HepG2 (cell line): ENCODE data around the gene ONECUT3. TPM values are rescaled to one million over a fixed set of nuclear protein-coding genes. Genes with fewer than 3 reads are reported as not detected.

Source experiments
- ATAC-seq: fragments of 200-7000 bp; cut with Tn5 transposase; 3 replicates; pipeline ENCODE4 v1.9.1; 2020; ENCODE audit warnings: mild to moderate bottlenecking, moderate library complexity
- BruUV-seq: library from RNA; stranded (reverse); fragments of 400-500 nt; replicated peaks from 2 replicates; lab custom pipeline; 2021; lab: Mats Ljungman, UMichigan
- CTCF ChIA-PET: fragments of 300-600 bp; formaldehyde crosslinking; extraction: SDS; loops from one replicate; lab custom pipeline; 2021; ENCODE audit warnings: low total read pairs, inconsistent platforms, low intra/inter-chr PET ratio; lab: Yijun Ruan, JAX
- POLR2A ChIA-PET: fragments of 350-600 bp; sonication (Branson Sonifier 250); formaldehyde crosslinking; loops from one replicate; lab custom pipeline; 2020; ENCODE audit warnings: antibody characterized with exemption, inconsistent platforms; lab: Yijun Ruan, JAX
- DNase-seq: peaks from one replicate; pipeline ENCODE4 v3.0.0-alpha.2; 2015; ENCODE audit warnings: low spot score
- FAIRE-seq: peaks from 3 replicates; lab custom pipeline; 2011; peaks lifted over from hg19 to GRCh38; lab: Jason Lieb, UNC
- H2AFZ ChIP-seq: one replicate; pipeline ENCODE4 v1.6.1; 2011; ENCODE audit warnings: low read length, inconsistent platforms
- H3K27ac ChIP-seq: fragments of 300-600 bp; 3 replicates; pipeline ENCODE4 v1.8.0; 2011; ENCODE audit warnings: mixed run types, mild to moderate bottlenecking, mixed read lengths, low read length, inconsistent platforms; ENCODE audit not compliant: insufficient read depth; ENCODE audit errors: extremely low read length
- H3K27me3 ChIP-seq, 2 experiments: fragments of 200-600 bp in 1 of 2; 2 replicates in 1 of 2; 3 replicates in 1 of 2; pipeline versions ENCODE4 v1.6.0 to v1.8.0; 2011; ENCODE audit warnings: low read length in 2 of 2, mild to moderate bottlenecking in 2 of 2, moderate library complexity in 2 of 2, inconsistent platforms in 1 of 2; ENCODE audit not compliant: insufficient read depth in 2 of 2, control insufficient read depth in 1 of 2
- H3K36me3 ChIP-seq, 2 experiments: fragments of 200-600 bp in 1 of 2; replicated peaks in 1 of 2; 2 replicates in 1 of 2; 3 replicates in 1 of 2; pipeline versions ENCODE4 v1.5.1 to v1.8.0; 2011; ENCODE audit warnings: low read length in 2 of 2, inconsistent platforms in 1 of 2; ENCODE audit not compliant: insufficient read depth in 2 of 2, control insufficient read depth in 1 of 2
- H3K4me1 ChIP-seq: 2 replicates; pipeline ENCODE4 v1.5.1; 2012; ENCODE audit warnings: low read length, inconsistent platforms; ENCODE audit not compliant: insufficient read depth
- H3K4me2 ChIP-seq: 2 replicates; pipeline ENCODE4 v1.6.0; 2011; ENCODE audit warnings: low read depth, low read length, inconsistent platforms
- H3K4me3 ChIP-seq, 3 experiments: fragments of 200-600 bp in 1 of 3; sonication (generic), shearing (Covaris generic) in 1 of 3; replicated peaks in 1 of 3; 2 replicates each; pipeline ENCODE4 v1.5.1; 2011 to 2016; ENCODE audit warnings: low read length in 3 of 3, inconsistent platforms in 2 of 3, low read depth in 2 of 3, mild to moderate bottlenecking in 2 of 3, control low read depth in 1 of 3, mixed read lengths in 1 of 3; ENCODE audit not compliant: insufficient read depth in 1 of 3
- H3K79me2 ChIP-seq: one replicate; pipeline ENCODE4 v1.6.1; 2011; ENCODE audit warnings: low read length, inconsistent platforms; ENCODE audit not compliant: insufficient read depth
- H3K9ac ChIP-seq: 2 replicates; pipeline ENCODE4 v1.6.0; 2011; ENCODE audit warnings: mild to moderate bottlenecking, low read depth, low read length, inconsistent platforms; ENCODE audit not compliant: insufficient read depth
- H3K9me3 ChIP-seq: 2 replicates; pipeline ENCODE4 v1.5.1; 2012; ENCODE audit warnings: mild to moderate bottlenecking, low read length
- H4K20me1 ChIP-seq: 2 replicates; pipeline ENCODE4 v1.6.0; 2011; ENCODE audit warnings: inconsistent platforms, mild to moderate bottlenecking, low read length, moderate library complexity; ENCODE audit not compliant: insufficient read depth
- ATF6 ChIP-seq: sonication (generic); formaldehyde crosslinking; conservative IDR thresholded peaks from 2 replicates; pipeline ENCODE4 v1.4.0; 2020; ENCODE audit warnings: missing genetic modification reagents
- ATM ChIP-seq: fragments of 450-650 bp; IDR thresholded peaks from 2 replicates; pipeline ENCODE4 v1.7.1; 2017; ENCODE audit warnings: mild to moderate bottlenecking, borderline replicate concordance
- BATF2 ChIP-seq: sonication (generic); formaldehyde crosslinking; IDR thresholded peaks from 2 replicates; pipeline ENCODE4 v1.8.0; 2022; ENCODE audit warnings: mild to moderate bottlenecking, missing genetic modification reagents, moderate library complexity
- HCFC1 ChIP-seq: fragments of 150-350 bp; IDR thresholded peaks from 2 replicates; pipeline ENCODE4 v1.6.1; 2014; ENCODE audit warnings: low read depth, low read length
- HINFP ChIP-seq: sonication (generic); formaldehyde crosslinking; IDR thresholded peaks from 2 replicates; pipeline ENCODE4 v1.4.0; 2020; ENCODE audit warnings: low read depth, mild to moderate bottlenecking, missing genetic modification reagents
- HMG20B ChIP-seq: conservative IDR thresholded peaks from 2 replicates; pipeline ENCODE4 v1.6.1; 2016; ENCODE audit warnings: missing genetic modification reagents, missing compliant biosample characterization
- HMGA1 ChIP-seq: sonication (generic); formaldehyde crosslinking; conservative IDR thresholded peaks from 2 replicates; pipeline ENCODE4 v1.4.0; 2020; ENCODE audit warnings: missing genetic modification reagents
- KLF15 ChIP-seq: sonication (generic); formaldehyde crosslinking; IDR thresholded peaks from 2 replicates; pipeline ENCODE4 v1.8.1; 2023; ENCODE audit warnings: borderline replicate concordance, mild to moderate bottlenecking, inconsistent platforms, missing genetic modification reagents, mixed read lengths
- MYC ChIP-seq: sonication (generic); formaldehyde crosslinking; IDR thresholded peaks from 2 replicates; pipeline ENCODE4 v1.9.0; 2021; ENCODE audit warnings: missing genetic modification reagents, borderline replicate concordance
- PHF8 ChIP-seq: sonication (generic); formaldehyde crosslinking; IDR thresholded peaks from 2 replicates; pipeline ENCODE4 v1.5.0; 2020; ENCODE audit warnings: missing genetic modification reagents
- RARG ChIP-seq: sonication (generic); formaldehyde crosslinking; IDR thresholded peaks from 2 replicates; pipeline ENCODE4 v1.4.0; 2020; ENCODE audit warnings: low read depth, mild to moderate bottlenecking, missing genetic modification reagents
- SMARCE1 ChIP-seq: fragments of 450-650 bp; IDR thresholded peaks from 2 replicates; pipeline ENCODE4 v1.6.1; 2017; ENCODE audit warnings: borderline replicate concordance
- SP140L ChIP-seq: sonication (generic); formaldehyde crosslinking; IDR thresholded peaks from 2 replicates; pipeline ENCODE4 v1.4.0; 2020; ENCODE audit warnings: missing genetic modification reagents, borderline replicate concordance
- UBTF ChIP-seq: sonication (generic); formaldehyde crosslinking; IDR thresholded peaks from 2 replicates; pipeline ENCODE4 v1.4.0; 2020; ENCODE audit warnings: mild to moderate bottlenecking, missing genetic modification reagents
- ZNF274 ChIP-seq: sonication (generic); formaldehyde crosslinking; IDR thresholded peaks from 2 replicates; pipeline ENCODE4 v1.5.1; 2020; ENCODE audit warnings: mild to moderate bottlenecking, missing genetic modification reagents
- ZNF382 ChIP-seq: sonication (generic); formaldehyde crosslinking; IDR thresholded peaks from 2 replicates; pipeline ENCODE4 v1.5.0; 2020; ENCODE audit warnings: missing genetic modification reagents, mild to moderate bottlenecking, borderline replicate concordance
- ZNF431 ChIP-seq: sonication (generic); formaldehyde crosslinking; IDR thresholded peaks from 2 replicates; pipeline ENCODE4 v1.9.0; 2022; ENCODE audit warnings: missing genetic modification reagents, low read depth, mild to moderate bottlenecking, borderline replicate concordance
- WGBS: methylation state at CpG from one replicate; pipeline ENCODE4 v1.1.6; 2017; ENCODE audit warnings: low lambda C conversion rate; 5-methylcytosine and 5-hydroxymethylcytosine counted together
- in situ Hi-C: cut with HindIII; loops from 2 replicates; pipeline ENCODE4 v1.10.0; 2017; ENCODE audit warnings: low pct_unique_long_range_greater_than_20kb; ENCODE audit not compliant: extremely low pct_ligation_motif_present
- intact Hi-C: fragments of 100-400 bp; cut with micrococcal nuclease; formaldehyde crosslinking; loops from one replicate; pipeline ENCODE4 v1.10.0; 2022; ENCODE audit not compliant: unreplicated experiment
- polyA plus RNA-seq, 8 experiments: library from polyadenylated mRNA; depleted of rRNA in 3 of 8; stranded (reverse) in 7 of 8; unstranded in 1 of 8; fragments of >200 nt; fragmentation: Illumina TruSeq in 4 of 8; extraction: Trizol in 4 of 8; gene quantifications; 2 replicates each; pipeline versions ENCODE4 v1.2.1 to v1.2.3, GENCODE V29; 2011 to 2016; ENCODE audit warnings: low read depth in 4 of 8, missing spikeins in 1 of 8, mixed read lengths in 1 of 8; ENCODE audit not compliant: insufficient read depth in 1 of 8
- total RNA-seq, 5 experiments: library from RNA; depleted of rRNA; stranded (reverse); fragments of >200 nt; fragmentation: Illumina TruSeq; extraction: Trizol; gene quantifications; 2 replicates each; pipeline ENCODE4 v1.2.3, GENCODE V29; 2016; ENCODE audit warnings: low read depth in 1 of 5

Gene ONECUT3
- total and polyA plus RNA-seq, 2 of the 13 experiments (the other 11 are each of a cell fraction or from before 2014, with no cell fraction given): under 0.01 TPM; not detected in 1

- no peak overlapping the region for H3K4me2 ChIP-seq
- H3K27me3 ChIP-seq: peaks cover 13 to 77% of the 10 kb centered on the region in 2 experiments
- no peaks in the 10 kb centered on the region; the same call in 1 of the 2 replicates for H4K20me1 ChIP-seq
- ChIA-PET CTCF (no interaction called here), POLR2A (no interaction called here)
- TF ChIP-seq HCFC1: no peak
- no peak for TF ChIP-seq ZNF382 (CRISPR knock-in tag)
- no peak for TF ChIP-seq RARG
- TF ChIP-seq UBTF (CRISPR knock-in tag): no peak
- TF ChIP-seq HMGA1 (CRISPR knock-in tag): no peak
- no peak for TF ChIP-seq HINFP (CRISPR knock-in tag)
- no peak for TF ChIP-seq ATM
- TF ChIP-seq BATF2 (CRISPR knock-in tag): no peak
- TF ChIP-seq ZNF431: no peak
- TF ChIP-seq MYC: no peak
- TF ChIP-seq SMARCE1: no peak
- no peak for TF ChIP-seq PHF8
- TF ChIP-seq ATF6 (CRISPR knock-in tag): no peak
- no peak for TF ChIP-seq ZNF274 (CRISPR knock-in tag)
- TF ChIP-seq KLF15 (CRISPR knock-in tag): no peak
- no peak for TF ChIP-seq HMG20B (CRISPR knock-in tag)
- no peak for TF ChIP-seq SP140L
- H3K36me3 ChIP-seq: no peaks in the 10 kb centered on the region
- intact Hi-C loops (no loop called here), in situ Hi-C loops (no loop called here)
- no peak overlapping the region for H3K27ac ChIP-seq
- ATAC-seq (no peak), FAIRE-seq (no peak), DNase-seq (no peak)
- 13% methylated on average over 14 of the region's 16 CpGs for WGBS
- no peaks in the 10 kb centered on the region for H3K9me3 ChIP-seq
- H3K4me1 ChIP-seq: 0 out of 2 replicates have a peak, but pooled peaks cover 6% of the 10 kb centered on the region
- H3K79me2 ChIP-seq: no peaks in the 10 kb centered on the region
- H3K9ac ChIP-seq: no peak overlapping the region
- BruUV-seq: no TSS peak
- no peak overlapping the region for H3K4me3 ChIP-seq
- H2AFZ ChIP-seq: no peak overlapping the region
Observed at GRCh38 chr19:1751367-1752008, 1.8 kb upstream of the ONECUT3 start.
